H1 (cell line): ENCODE measurements around the gene EVPLL. TPM values are rescaled to one million over a fixed set of nuclear protein-coding genes. Genes with fewer than 3 reads are reported as not detected.
"Not testable (repeated sequence)": the region's sequence is repeated elsewhere in the genome, so short reads cannot be mapped to it uniquely, and the experiment has no call there.

Experiments used
- CTCF ChIA-PET: fragments of 300-600 bp; sonication (Branson Sonifier 250); formaldehyde crosslinking; loops from one replicate; lab custom pipeline; 2021; ENCODE audit not compliant: partially characterized antibody; lab: Charles Lee
- POLR2A ChIA-PET: fragments of 300-600 bp; sonication (Branson Sonifier 250); formaldehyde crosslinking; loops from one replicate; lab custom pipeline; 2021; ENCODE audit warnings: inconsistent platforms; ENCODE audit not compliant: partially characterized antibody; lab: Charles Lee
- DNase-seq, 2 experiments: peaks; one replicate each; pipeline versions ENCODE4 v3.0.0 to v3.0.0-alpha.2; 2010 to 2022; ENCODE audit warnings: low spot score in 2 of 2, low read depth in 1 of 2, mixed read lengths in 1 of 2
- FAIRE-seq: peaks from 2 replicates; lab custom pipeline; 2011; peaks lifted over from hg19 to GRCh38; lab: Jason Lieb, UNC
- H2AFZ ChIP-seq: 2 replicates; pipeline ENCODE4 v1.8.1; 2012; ENCODE audit warnings: low read length, inconsistent platforms
- H2AK5ac ChIP-seq: 2 replicates; pipeline ENCODE4 v1.6.1; 2013; ENCODE audit warnings: low read depth, low read length
- H2BK120ac ChIP-seq: replicated peaks from 2 replicates; pipeline ENCODE3; 2013; ENCODE audit warnings: low read depth, low read length, inconsistent platforms
- H2BK12ac ChIP-seq: 2 replicates; pipeline ENCODE4 v1.6.1; 2013; ENCODE audit warnings: low read depth, low read length
- H2BK15ac ChIP-seq: 2 replicates; pipeline ENCODE4 v1.6.1; 2013; ENCODE audit warnings: low read length
- H2BK20ac ChIP-seq: 2 replicates; pipeline ENCODE4 v1.6.1; 2013; ENCODE audit warnings: low read length
- H2BK5ac ChIP-seq: 2 replicates; pipeline ENCODE4 v1.6.1; 2013; ENCODE audit warnings: low read depth, low read length
- H3K14ac ChIP-seq: 2 replicates; pipeline ENCODE4 v1.6.1; 2013; ENCODE audit warnings: inconsistent platforms; ENCODE audit not compliant: insufficient read length
- H3K18ac ChIP-seq: 2 replicates; pipeline ENCODE4 v1.6.1; 2013; ENCODE audit warnings: low read length; ENCODE audit errors: extremely low read depth
- H3K23ac ChIP-seq: 2 replicates; pipeline ENCODE4 v1.6.1; 2013; ENCODE audit warnings: inconsistent platforms; ENCODE audit not compliant: insufficient read length
- H3K23me2 ChIP-seq: 2 replicates; pipeline ENCODE4 v1.6.1; 2013; ENCODE audit warnings: low read depth, low read length
- H3K27ac ChIP-seq: 2 replicates; pipeline ENCODE4 v1.6.1; 2011; ENCODE audit warnings: low read depth, low read length, inconsistent platforms
- H3K27me3 ChIP-seq, 4 experiments: replicated peaks in 1 of 4; 1 replicate in 1 of 4; 2 replicates in 3 of 4; pipeline versions ENCODE4 v1.6.1 to v1.8.1; 2011 to 2013; ENCODE audit warnings: low read length in 3 of 4, mild to moderate bottlenecking in 3 of 4, inconsistent platforms in 2 of 4, mixed read lengths in 2 of 4, moderate library complexity in 1 of 4; ENCODE audit not compliant: control insufficient read depth in 3 of 4, insufficient read depth in 3 of 4; ENCODE audit errors: extremely low read depth in 1 of 4
- H3K36me3 ChIP-seq, 4 experiments: 2 replicates each; pipeline versions ENCODE4 v1.6.1 to v1.8.1; 2011 to 2013; ENCODE audit warnings: mild to moderate bottlenecking in 4 of 4, low read length in 3 of 4, moderate library complexity in 2 of 4, control low read depth in 1 of 4, inconsistent platforms in 1 of 4; ENCODE audit not compliant: insufficient read depth in 4 of 4, control insufficient read depth in 2 of 4
- H3K4ac ChIP-seq: replicated peaks from 2 replicates; pipeline ENCODE3; 2013; ENCODE audit warnings: low read length, low read depth, mixed read lengths, inconsistent platforms; ENCODE audit not compliant: insufficient read length
- H3K4me1 ChIP-seq, 4 experiments: replicated peaks in 1 of 4; 1 replicate in 1 of 4; 2 replicates in 3 of 4; pipeline versions ENCODE4 v1.6.1 to v1.8.1; 2011 to 2013; ENCODE audit warnings: low read length in 3 of 4, inconsistent platforms in 2 of 4, mixed read lengths in 1 of 4; ENCODE audit not compliant: insufficient read depth in 4 of 4, control insufficient read depth in 3 of 4
- H3K4me2 ChIP-seq, 2 experiments: 2 replicates each; pipeline versions ENCODE4 v1.6.1 to v1.8.1; 2011 to 2013; ENCODE audit warnings: low read depth in 2 of 2, low read length in 2 of 2, control low read depth in 1 of 2, inconsistent platforms in 1 of 2, mild to moderate bottlenecking in 1 of 2; ENCODE audit not compliant: insufficient read depth in 1 of 2
- H3K4me3 ChIP-seq, 4 experiments: fragments of 200-600, 300-600 bp in 1 of 4; sonication (generic), shearing (Covaris generic), sonication (Bioruptor Twin) in 1 of 4; 2 replicates each; pipeline versions ENCODE4 v1.5.1 to v1.8.1; 2011 to 2016; ENCODE audit warnings: low read length in 4 of 4, low read depth in 3 of 4, control low read depth in 2 of 4, inconsistent platforms in 2 of 4, mild to moderate bottlenecking in 2 of 4, mixed read lengths in 1 of 4, moderate library complexity in 1 of 4; ENCODE audit not compliant: insufficient read depth in 2 of 4; ENCODE audit errors: extremely low read depth in 1 of 4
- H3K56ac ChIP-seq: replicated peaks from 2 replicates; pipeline ENCODE3; 2013; ENCODE audit warnings: low read depth, mild to moderate bottlenecking, mixed read lengths, low read length, inconsistent platforms; ENCODE audit not compliant: insufficient read length
- H3K79me1 ChIP-seq: 2 replicates; pipeline ENCODE4 v1.6.1; 2013; ENCODE audit warnings: low read depth, low read length, control low read depth
- H3K79me2 ChIP-seq, 2 experiments: 2 replicates each; pipeline versions ENCODE4 v1.6.1 to v1.8.1; 2012 to 2013; ENCODE audit warnings: low read length in 2 of 2, mild to moderate bottlenecking in 2 of 2, inconsistent platforms in 1 of 2; ENCODE audit not compliant: insufficient read depth in 2 of 2, control insufficient read depth in 1 of 2
- H3K9ac ChIP-seq, 4 experiments: replicated peaks in 1 of 4; 1 replicate in 1 of 4; 2 replicates in 3 of 4; pipeline versions ENCODE4 v1.6.1 to v1.8.1; 2011 to 2013; ENCODE audit warnings: low read depth in 3 of 4, low read length in 3 of 4, control low read depth in 2 of 4, mild to moderate bottlenecking in 2 of 4, moderate library complexity in 2 of 4, inconsistent platforms in 1 of 4; ENCODE audit errors: extremely low read depth in 1 of 4
- H3K9me3 ChIP-seq, 2 experiments: 2 replicates each; pipeline versions ENCODE4 v1.6.1 to v1.8.1; 2012 to 2013; ENCODE audit warnings: mild to moderate bottlenecking in 2 of 2, moderate library complexity in 2 of 2, control low read depth in 1 of 2, inconsistent platforms in 1 of 2, low read depth in 1 of 2, low read length in 1 of 2, mixed read lengths in 1 of 2; ENCODE audit not compliant: insufficient read depth in 2 of 2
- H4K20me1 ChIP-seq, 2 experiments: replicated peaks in 1 of 2; 2 replicates each; pipeline versions ENCODE3 to v1.8.1; 2011 to 2013; ENCODE audit warnings: inconsistent platforms in 2 of 2, low read length in 2 of 2, mild to moderate bottlenecking in 1 of 2; ENCODE audit not compliant: insufficient read depth in 2 of 2, control insufficient read depth in 1 of 2
- H4K5ac ChIP-seq: 2 replicates; pipeline ENCODE4 v1.6.1; 2013; ENCODE audit warnings: low read length, low read depth, mixed read lengths, inconsistent platforms; ENCODE audit not compliant: insufficient read length
- H4K8ac ChIP-seq: 2 replicates; pipeline ENCODE4 v1.8.0; 2013; ENCODE audit warnings: mild to moderate bottlenecking, moderate library complexity, low read length, inconsistent platforms; ENCODE audit not compliant: insufficient read depth; ENCODE audit errors: extremely low read depth
- H4K91ac ChIP-seq: replicated peaks from 2 replicates; pipeline ENCODE3; 2013; ENCODE audit warnings: low read length, mixed read lengths, inconsistent platforms; ENCODE audit not compliant: insufficient read length
- WGBS, 2 experiments: shearing (Covaris generic) in 1 of 2; methylation state at CpG; one replicate each; pipeline versions ENCODE4 v1.1.6 to v1.1.7; 2013 to 2015; ENCODE audit warnings: low lambda C conversion rate in 2 of 2, mixed read lengths in 2 of 2, inconsistent platforms in 1 of 2, low coverage in 1 of 2, missing lambda C conversion rate in 1 of 2; ENCODE audit not compliant: insufficient replicate concordance in 2 of 2, insufficient coverage in 1 of 2, insufficient read length in 1 of 2; ENCODE audit errors: extremely low coverage in 1 of 2, missing lambda C conversion rate in 1 of 2; 5-methylcytosine and 5-hydroxymethylcytosine counted together
- polyA plus RNA-seq, 7 experiments: library from polyadenylated mRNA; depleted of rRNA in 3 of 7; stranded (reverse) in 5 of 7; unstranded in 2 of 7; fragments of >200 nt in 5 of 7; fragments of 200-250 nt in 2 of 7; gene quantifications; 1 replicate in 5 of 7; 2 replicates in 1 of 7; 4 replicates in 1 of 7; pipeline versions ENCODE4 v1.2.1 to v1.2.3, GENCODE V29; 2011 to 2013; ENCODE audit warnings: missing spikeins in 2 of 7, mixed read lengths in 2 of 7
- total RNA-seq: library from RNA; stranded (reverse); fragmentation: NEBNext Ultra II Directional; extraction: Animal tissue kit (Norgen Biotek cat#: 25700); gene quantifications from 2 replicates; pipeline ENCODE4 v1.2.1, GENCODE V29; 2021

Gene EVPLL
- total and polyA plus RNA-seq, 2 of the 8 experiments (the other 6 are each of a cell fraction or from before 2014, with no cell fraction given): 0.06 TPM; not detected in 1

DNA sequence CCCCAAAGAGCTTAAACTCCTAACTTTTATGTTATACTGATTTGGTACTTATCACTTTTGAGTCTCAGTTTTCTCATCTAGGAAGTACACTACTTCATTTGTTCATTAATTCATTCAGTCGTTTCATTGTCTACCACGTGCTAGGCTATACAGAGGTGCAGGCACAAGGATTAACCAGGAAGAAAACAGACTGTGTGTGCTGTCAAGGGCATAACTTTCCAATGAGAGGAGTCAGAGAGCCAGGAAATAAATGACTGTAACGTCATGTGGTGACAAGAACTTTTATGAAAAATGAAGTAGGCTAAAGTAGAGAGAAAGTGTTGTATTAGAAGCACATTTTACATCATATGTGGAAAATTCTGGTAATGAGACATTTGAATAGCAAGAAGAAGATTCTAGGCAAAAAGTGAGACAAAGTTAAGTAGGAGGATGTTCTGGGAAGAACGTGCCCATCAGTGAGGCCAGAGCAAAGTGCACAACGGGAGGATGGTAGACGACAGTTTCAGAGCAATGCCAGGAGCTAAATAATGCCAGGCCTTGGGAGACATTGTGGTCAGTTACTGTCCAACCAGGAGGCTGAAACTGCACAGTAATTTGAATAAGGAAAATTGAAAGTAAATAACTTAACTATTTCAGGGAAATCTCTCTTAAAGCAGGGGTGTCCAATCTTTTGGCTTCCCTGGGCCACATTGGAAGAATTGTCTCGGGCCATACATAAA lies 24.5 kb downstream of the EVPLL start:
- H3K4ac ChIP-seq, H3K56ac ChIP-seq, H3K4me3 ChIP-seq, POLR2A ChIA-PET, H4K91ac ChIP-seq, H2BK120ac ChIP-seq, H4K5ac ChIP-seq, H3K4me1 ChIP-seq, H3K14ac ChIP-seq, H3K79me1 ChIP-seq, H3K9me3 ChIP-seq, H2BK15ac ChIP-seq, H4K8ac ChIP-seq, H3K23ac ChIP-seq, CTCF ChIA-PET, DNase-seq, H3K27me3 ChIP-seq, H3K23me2 ChIP-seq, FAIRE-seq, H3K36me3 ChIP-seq, H2BK20ac ChIP-seq, H3K9ac ChIP-seq, H3K79me2 ChIP-seq, H2AK5ac ChIP-seq, H2AFZ ChIP-seq, H3K18ac ChIP-seq, H2BK12ac ChIP-seq, H3K4me2 ChIP-seq, H3K27ac ChIP-seq, H2BK5ac ChIP-seq, H4K20me1 ChIP-seq: not testable (repeated sequence)
- 88% methylated on average over 7 of the region's 7 CpGs; no CpG with 5 or more reads in 1 of the 2 experiments for WGBS, 2 experiments

DNA sequence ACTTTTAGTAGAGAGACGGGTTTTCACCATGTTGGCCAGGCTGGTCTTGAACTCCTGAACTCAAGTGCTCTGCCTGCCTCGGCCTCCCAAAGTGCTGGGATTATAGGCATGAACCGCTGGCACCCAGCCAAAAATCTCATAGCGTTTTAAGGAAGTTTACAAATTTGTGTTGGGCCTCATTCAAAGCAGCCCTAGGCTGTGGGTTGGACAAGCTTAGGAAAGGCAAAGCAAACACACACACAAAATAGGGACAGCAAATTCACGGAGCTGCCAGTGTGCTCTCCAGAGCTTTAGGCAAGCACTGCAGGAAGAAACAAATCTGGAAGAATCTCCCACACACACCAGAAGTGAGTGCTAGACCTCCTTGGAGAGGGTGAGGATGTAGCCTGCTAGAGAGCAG lies 25.6 kb downstream of the EVPLL start:
- FAIRE-seq, POLR2A ChIA-PET, H3K79me1 ChIP-seq: not testable (repeated sequence)

More for the DNA sequence above, 25.6 kb downstream of the EVPLL start:
- H4K8ac ChIP-seq, CTCF ChIA-PET, H3K56ac ChIP-seq, H2BK12ac ChIP-seq, H3K18ac ChIP-seq, H2BK20ac ChIP-seq, H3K23me2 ChIP-seq, H3K9me3 ChIP-seq, H3K79me2 ChIP-seq, H3K27ac ChIP-seq, H3K14ac ChIP-seq, H3K9ac ChIP-seq, H4K20me1 ChIP-seq, DNase-seq, H2BK120ac ChIP-seq, H2AK5ac ChIP-seq, H3K4ac ChIP-seq, H3K4me3 ChIP-seq, H4K5ac ChIP-seq, H3K27me3 ChIP-seq, H3K23ac ChIP-seq, H3K4me2 ChIP-seq, H2BK15ac ChIP-seq, H2BK5ac ChIP-seq, H4K91ac ChIP-seq, H3K36me3 ChIP-seq, H2AFZ ChIP-seq, H3K4me1 ChIP-seq: not testable (repeated sequence)
- WGBS, 2 experiments: 81% methylated on average over 4 of the region's 5 CpGs; no CpG with 5 or more reads in 1 of the 2 experiments
